GM12878 (cell line): Measurements from ENCODE around the gene ANXA2R. TPM values are rescaled to one million over a fixed set of nuclear protein-coding genes. Genes with fewer than 3 reads are reported as not detected.

Experiments
- ATAC-seq: fragments of 200-7000 bp; cut with Tn5 transposase; 3 replicates; pipeline ENCODE4 v1.9.1; 2020; ENCODE audit warnings: mild to moderate bottlenecking, moderate library complexity
- BruUV-seq: library from RNA; stranded (reverse); fragments of 400-500 nt; replicated peaks from 2 replicates; lab custom pipeline; 2021; lab: Mats Ljungman, UMichigan
- CTCF ChIA-PET: fragments of 300-600 bp; sonication (Branson Sonifier 250); formaldehyde crosslinking; extraction: SDS; loops from one replicate; lab custom pipeline; 2021; ENCODE audit warnings: inconsistent platforms; lab: Yijun Ruan, JAX
- POLR2A ChIA-PET: fragments of 350-600 bp; formaldehyde crosslinking; extraction: SDS; loops from one replicate; lab custom pipeline; 2021; ENCODE audit warnings: inconsistent platforms; lab: Charles Lee
- RAD21 ChIA-PET: fragments of 300-600 bp; sonication (Branson Sonifier 250); formaldehyde crosslinking; loops from one replicate; lab custom pipeline; 2023; ENCODE audit warnings: antibody characterized with exemption; ENCODE audit not compliant: unreplicated experiment; lab: Charles Lee
- SMC1A ChIA-PET: fragments of 300-600 bp; sonication (Branson Sonifier 250); formaldehyde crosslinking; loops from one replicate; lab custom pipeline; 2023; ENCODE audit not compliant: unreplicated experiment, uncharacterized antibody; lab: Charles Lee
- DNase-seq: peaks from one replicate; pipeline ENCODE4 v3.0.0-alpha.2; 2011; ENCODE audit warnings: low read depth, low spot score
- FAIRE-seq: peaks from 3 replicates; lab custom pipeline; 2011; peaks lifted over from hg19 to GRCh38; lab: Jason Lieb, UNC
- H2AFZ ChIP-seq: 2 replicates; pipeline ENCODE4 v1.6.0; 2011; ENCODE audit warnings: low read depth, low read length, control low read depth; ENCODE audit not compliant: control insufficient read depth
- H3K27ac ChIP-seq: 2 replicates; pipeline ENCODE4 v1.5.1; 2011; ENCODE audit warnings: control low read depth; ENCODE audit not compliant: control insufficient read depth, insufficient read depth
- H3K27me3 ChIP-seq, 2 experiments: replicated peaks in 1 of 2; 2 replicates each; pipeline versions ENCODE4 v1.6.0 to v1.6.1; 2011; ENCODE audit warnings: low read length in 1 of 2; ENCODE audit not compliant: control insufficient read depth in 2 of 2, insufficient read depth in 2 of 2
- H3K36me3 ChIP-seq, 2 experiments: 2 replicates each; pipeline ENCODE4 v1.5.1; 2011; ENCODE audit warnings: low read length in 1 of 2; ENCODE audit not compliant: control insufficient read depth in 2 of 2, insufficient read depth in 2 of 2
- H3K4me1 ChIP-seq: 2 replicates; pipeline ENCODE4 v1.6.1; 2011; ENCODE audit warnings: mild to moderate bottlenecking, low read length, moderate library complexity, mixed read lengths; ENCODE audit not compliant: control insufficient read depth, insufficient read depth
- H3K4me2 ChIP-seq: 2 replicates; pipeline ENCODE4 v1.6.0; 2011; ENCODE audit warnings: control low read depth; ENCODE audit not compliant: control insufficient read depth, insufficient read depth
- H3K4me3 ChIP-seq: fragments of 200-600 bp; sonication (generic); 2 replicates; pipeline ENCODE4 v1.5.1; 2016
- H3K79me2 ChIP-seq: 2 replicates; pipeline ENCODE4 v1.6.0; 2011; ENCODE audit warnings: low read length; ENCODE audit not compliant: control insufficient read depth, insufficient read depth
- H3K9ac ChIP-seq: 2 replicates; pipeline ENCODE4 v1.8.0; 2011; ENCODE audit warnings: low read length, control low read depth, mixed read lengths; ENCODE audit not compliant: control insufficient read depth, insufficient read depth
- H3K9me3 ChIP-seq: replicated peaks from 3 replicates; pipeline ENCODE4 v1.5.1; 2011; ENCODE audit warnings: mild to moderate bottlenecking, low read length; ENCODE audit not compliant: control insufficient read depth, insufficient read depth
- H4K20me1 ChIP-seq: 2 replicates; pipeline ENCODE4 v1.6.0; 2011; ENCODE audit not compliant: control insufficient read depth, insufficient read depth
- ASH2L ChIP-seq: fragments of 300-600, 200-600 bp; sonication (generic); IDR thresholded peaks from 2 replicates; pipeline ENCODE4 v1.6.1; 2017; ENCODE audit warnings: low read depth, mild to moderate bottlenecking, borderline replicate concordance
- CBX5 ChIP-seq: sonication (generic); IDR thresholded peaks from 2 replicates; pipeline ENCODE4 v1.6.1; 2016; ENCODE audit warnings: low read depth, moderate library complexity, mild to moderate bottlenecking, inconsistent platforms
- DPF2 ChIP-seq: fragments of 450-650 bp; IDR thresholded peaks from 2 replicates; pipeline ENCODE4 v1.6.1; 2017; ENCODE audit warnings: mild to moderate bottlenecking
- ELK1 ChIP-seq: IDR thresholded peaks from 2 replicates; pipeline ENCODE4 v1.6.1; 2012; ENCODE audit warnings: low read depth, low read length, improper control_type of control experiment
- FOS ChIP-seq: IDR thresholded peaks from 3 replicates; pipeline ENCODE4 v1.6.1; 2011; ENCODE audit warnings: borderline replicate concordance; ENCODE audit not compliant: insufficient read length; ENCODE audit errors: extremely low read depth
- KLF5 ChIP-seq: fragments of 450-650 bp; IDR thresholded peaks from 2 replicates; pipeline ENCODE4 v1.6.1; 2014; ENCODE audit warnings: mild to moderate bottlenecking; ENCODE audit not compliant: partially characterized antibody
- PAX8 ChIP-seq: fragments of 450-650 bp; IDR thresholded peaks from 2 replicates; pipeline ENCODE4 v1.6.1; 2017; ENCODE audit warnings: mild to moderate bottlenecking, moderate library complexity
- PKNOX1 ChIP-seq: fragments of 450-650 bp; IDR thresholded peaks from 2 replicates; pipeline ENCODE4 v1.6.1; 2016; ENCODE audit warnings: mild to moderate bottlenecking
- RUNX3 ChIP-seq: IDR thresholded peaks from 2 replicates; pipeline ENCODE4 v1.6.1; 2012; ENCODE audit warnings: low read length, inconsistent platforms
- SMC3 ChIP-seq: IDR thresholded peaks from 2 replicates; pipeline ENCODE4 v1.6.1; 2011; ENCODE audit warnings: low read length, improper control_type of control experiment, borderline replicate concordance
- SPI1 ChIP-seq: IDR thresholded peaks from 2 replicates; pipeline ENCODE4 v1.6.1; 2011; ENCODE audit warnings: low read depth, mild to moderate bottlenecking, low read length, moderate library complexity, borderline replicate concordance; ENCODE audit not compliant: insufficient read depth
- STAT1 ChIP-seq: fragments of 450-650 bp; conservative IDR thresholded peaks from 2 replicates; pipeline ENCODE4 v1.6.1; 2014; ENCODE audit warnings: antibody characterized with exemption, mild to moderate bottlenecking
- TARDBP ChIP-seq: IDR thresholded peaks from 2 replicates; pipeline ENCODE4 v1.6.1; 2016; ENCODE audit warnings: borderline replicate concordance
- ZNF207 ChIP-seq: fragments of 450-650 bp; IDR thresholded peaks from 2 replicates; pipeline ENCODE4 v1.6.1; 2014; ENCODE audit warnings: antibody characterized with exemption, mild to moderate bottlenecking, borderline replicate concordance
- ZNF687 ChIP-seq: fragments of 450-650 bp; IDR thresholded peaks from 2 replicates; pipeline ENCODE4 v1.6.1; 2017; ENCODE audit warnings: mild to moderate bottlenecking, moderate library complexity
- WGBS: methylation state at CpG from one replicate; pipeline ENCODE4 v1.1.6; 2016; ENCODE audit warnings: low lambda C conversion rate; ENCODE audit not compliant: insufficient replicate concordance, insufficient coverage; ENCODE audit errors: missing lambda C conversion rate; 5-methylcytosine and 5-hydroxymethylcytosine counted together
- in situ Hi-C: fragments of 300-500 bp; cut with MboI; formaldehyde crosslinking; loops from 9 replicates; pipeline ENCODE4 v1.14.3; 2018; ENCODE audit warnings: mixed read lengths
- intact Hi-C: fragments of 100-400 bp; cut with micrococcal nuclease; formaldehyde crosslinking; loops from one replicate; pipeline ENCODE4 v1.14.2; 2022; ENCODE audit not compliant: unreplicated experiment
- polyA plus RNA-seq, 11 experiments: library from polyadenylated mRNA; depleted of rRNA in 4 of 11; unstranded in 6 of 11; stranded (reverse) in 5 of 11; fragments of >200 nt; fragmentation: Nextera tagmentation in 4 of 11; fragmentation: Illumina TruSeq in 1 of 11; extraction: Ambion mirVana in 4 of 11; extraction: Trizol in 1 of 11; gene quantifications; 1 replicate in 1 of 11; 2 replicates in 10 of 11; pipeline versions ENCODE4 v1.2.1 to v1.2.3, GENCODE V29; 2011 to 2016; ENCODE audit warnings: inconsistent platforms in 2 of 11, missing spikeins in 2 of 11, low read depth in 1 of 11
- total RNA-seq, 4 experiments: library from RNA; depleted of rRNA in 3 of 4; stranded (reverse); fragments of >200 nt in 3 of 4; fragmentation: Illumina TruSeq in 1 of 4; extraction: Trizol in 1 of 4; gene quantifications; 2 replicates each; pipeline versions ENCODE4 v1.2.1 to v1.2.3, GENCODE V29; 2013 to 2021

Gene ANXA2R
- total and polyA plus RNA-seq, 10 of the 15 experiments (the other 5 are each of a cell fraction or from before 2014, with no cell fraction given): 2.3 to 7.8 (median 4.4) TPM

GRCh38 chr5:43066799-43067741 lies 27.0 kb upstream of the ANXA2R start:
- ChIA-PET CTCF (interaction anchor here (0.9 to 2.6 kb wide), 9 partner anchors 25 to 417 kb away, joined by 3 to 22 read pairs (median 6); partner anchors contain the start of gene ZNF131), RAD21 (interaction anchor here (0.6 to 3.3 kb wide), 8 partner anchors 26 to 158 kb away, joined by 3 to 11 read pairs (median 4); partner anchors contain the start of gene ZNF131), POLR2A (interaction anchor here (0.6 to 2.0 kb wide), 5 partner anchors 48 to 246 kb away, joined by 3 to 9 read pairs (median 5); partner anchors contain the start of gene HMGCS1), SMC1A (interaction anchor here (0.6 to 2.2 kb wide), 5 partner anchors 23 to 59 kb away, joined by 3 to 9 read pairs (median 4); no protein-coding TSS in a partner anchor)
- Histone ChIP-seq H3K4me2 (peak overlapping the region; percentile 96), H3K9me3 (no peaks in the 10 kb centered on the region), H2AFZ (peak overlapping the region; percentile 94), H3K36me3 (peaks cover 3 to 5% of the 10 kb centered on the region in 2 experiments; a peak in 2 of 4 replicates), H3K27me3 (no peaks in the 10 kb centered on the region), H3K4me3 (peak overlapping the region; percentile 91), H3K79me2 (peaks cover 37% of the 10 kb centered on the region), H3K4me1 (peaks cover 10% of the 10 kb centered on the region), H3K27ac (peak overlapping the region; percentile 100), H3K9ac (peak overlapping the region; percentile 100), H4K20me1 (no peaks in the 10 kb centered on the region)
- FAIRE-seq (peak; percentile 56), DNase-seq (peak; percentile 74), ATAC-seq (peak; percentile 58)
- WGBS: 5% methylated on average over 45 of the region's 45 CpGs
- in situ Hi-C loops: no loop called here
- intact Hi-C loops: loop anchor here (2.0 to 5.0 kb wide), 2 partner anchors 246 to 415 kb away; partner anchors contain the start of genes HMGCS1 and TMEM267
- BruUV-seq: TSS peak; percentile 45
- no peak for TF ChIP-seq SMC3
- TF ChIP-seq SPI1: no peak
- TF ChIP-seq FOS: no peak
- TF ChIP-seq RUNX3: peak; percentile 88
- TF ChIP-seq ZNF687: no peak
- TF ChIP-seq PKNOX1: no peak
- TF ChIP-seq ELK1: peak; percentile 87
- TF ChIP-seq CBX5: no peak; the same call in 1 of the 2 replicates
- TF ChIP-seq ZNF207: peak; percentile 75; the same call in 1 of the 2 replicates
- no peak for TF ChIP-seq STAT1
- TF ChIP-seq DPF2: 0 out of 2 replicates have a peak, but pooled peaks have one; percentile 52
- no peak for TF ChIP-seq ASH2L
- TF ChIP-seq PAX8: no peak
- no peak; the same call in 1 of the 2 replicates for TF ChIP-seq TARDBP
- peak; percentile 37 for TF ChIP-seq KLF5
